HepG2 (cell line): Measurements from ENCODE around the gene PBX2. TPM values are rescaled to one million over a fixed set of nuclear protein-coding genes. Genes with fewer than 3 reads are reported as not detected.

Experiments used
- CBFB ChIP-seq: sonication (generic); formaldehyde crosslinking; IDR thresholded peaks from 2 replicates; pipeline ENCODE4 v1.4.0; 2020; ENCODE audit warnings: missing genetic modification reagents
- GABPA ChIP-seq, 2 experiments: IDR thresholded peaks; 2 replicates each; pipeline ENCODE4 v1.6.1; 2011 to 2016; ENCODE audit warnings: low read depth in 2 of 2, low read length in 1 of 2, missing biosample characterization in 1 of 2, missing genetic modification characterization in 1 of 2
- HMGXB4 ChIP-seq, 2 experiments: sonication (generic) in 1 of 2; formaldehyde crosslinking in 1 of 2; IDR thresholded peaks; 2 replicates each; pipeline versions ENCODE4 v1.4.0 to v1.6.1; 2018 to 2020; ENCODE audit warnings: missing genetic modification reagents in 2 of 2, borderline replicate concordance in 1 of 2, low read depth in 1 of 2, mild to moderate bottlenecking in 1 of 2, missing biosample characterization in 1 of 2
- MAZ ChIP-seq, 2 experiments: sonication (generic) in 1 of 2; formaldehyde crosslinking in 1 of 2; IDR thresholded peaks; 2 replicates each; pipeline versions ENCODE4 v1.5.0 to v1.6.1; 2012 to 2020; ENCODE audit warnings: low read depth in 2 of 2, mild to moderate bottlenecking in 2 of 2, borderline replicate concordance in 1 of 2, improper control_type of control experiment in 1 of 2, low read length in 1 of 2, missing genetic modification reagents in 1 of 2, moderate library complexity in 1 of 2
- PHF5A ChIP-seq: IDR thresholded peaks from one replicate; pipeline ENCODE4 v1.6.1; 2018; ENCODE audit warnings: low read depth, missing genetic modification reagents; ENCODE audit not compliant: unreplicated experiment
- POGZ ChIP-seq: sonication (generic); formaldehyde crosslinking; IDR thresholded peaks from 2 replicates; pipeline ENCODE4 v1.4.0; 2020; ENCODE audit warnings: mild to moderate bottlenecking, missing genetic modification reagents
- RARG ChIP-seq: sonication (generic); formaldehyde crosslinking; IDR thresholded peaks from 2 replicates; pipeline ENCODE4 v1.4.0; 2020; ENCODE audit warnings: low read depth, mild to moderate bottlenecking, missing genetic modification reagents
- RELA ChIP-seq: sonication (generic); formaldehyde crosslinking; IDR thresholded peaks from 2 replicates; pipeline ENCODE4 v1.4.0; 2020; ENCODE audit warnings: missing genetic modification reagents
- RFX5 ChIP-seq: IDR thresholded peaks from 2 replicates; pipeline ENCODE4 v1.6.1; 2011; ENCODE audit warnings: low read depth, low read length, improper control_type of control experiment
- SCMH1 ChIP-seq: sonication (generic); formaldehyde crosslinking; IDR thresholded peaks from 2 replicates; pipeline ENCODE4 v1.9.0; 2021; ENCODE audit warnings: missing genetic modification reagents, mild to moderate bottlenecking, borderline replicate concordance
- SKI ChIP-seq: fragments of 450-650 bp; IDR thresholded peaks from one replicate; pipeline ENCODE4 v1.6.1; 2018; ENCODE audit warnings: mild to moderate bottlenecking; ENCODE audit not compliant: partially characterized antibody
- YEATS2 ChIP-seq: sonication (generic); formaldehyde crosslinking; IDR thresholded peaks from 2 replicates; pipeline ENCODE4 v1.4.0; 2020; ENCODE audit warnings: missing genetic modification reagents, borderline replicate concordance
- YEATS4 ChIP-seq: sonication (generic); formaldehyde crosslinking; IDR thresholded peaks from 2 replicates; pipeline ENCODE4 v1.4.0; 2020; ENCODE audit warnings: missing genetic modification reagents, borderline replicate concordance
- ZFP1 ChIP-seq: IDR thresholded peaks from 2 replicates; pipeline ENCODE4 v1.6.1; 2016
- ZHX1 ChIP-seq: sonication (generic); formaldehyde crosslinking; IDR thresholded peaks from 2 replicates; pipeline ENCODE4 v1.8.1; 2022; ENCODE audit warnings: low read depth, mild to moderate bottlenecking, missing genetic modification reagents
- ZNF609 ChIP-seq: sonication (generic); formaldehyde crosslinking; IDR thresholded peaks from 2 replicates; pipeline ENCODE4 v1.4.0; 2020; ENCODE audit warnings: mild to moderate bottlenecking, missing genetic modification reagents, borderline replicate concordance
- ZNF614 ChIP-seq: IDR thresholded peaks from 2 replicates; pipeline ENCODE4 v1.6.1; 2018; ENCODE audit warnings: missing biosample characterization, missing genetic modification reagents, inconsistent platforms, borderline replicate concordance
- ZSCAN5A ChIP-seq: sonication (generic); formaldehyde crosslinking; IDR thresholded peaks from 2 replicates; pipeline ENCODE4 v1.8.0; 2022; ENCODE audit warnings: mild to moderate bottlenecking, missing genetic modification reagents, borderline replicate concordance
- polyA plus RNA-seq, 8 experiments: library from polyadenylated mRNA; depleted of rRNA in 3 of 8; stranded (reverse) in 7 of 8; unstranded in 1 of 8; fragments of >200 nt; fragmentation: Illumina TruSeq in 4 of 8; extraction: Trizol in 4 of 8; gene quantifications; 2 replicates each; pipeline versions ENCODE4 v1.2.1 to v1.2.3, GENCODE V29; 2011 to 2016; ENCODE audit warnings: low read depth in 4 of 8, missing spikeins in 1 of 8, mixed read lengths in 1 of 8; ENCODE audit not compliant: insufficient read depth in 1 of 8
- total RNA-seq, 5 experiments: library from RNA; depleted of rRNA; stranded (reverse); fragments of >200 nt; fragmentation: Illumina TruSeq; extraction: Trizol; gene quantifications; 2 replicates each; pipeline ENCODE4 v1.2.3, GENCODE V29; 2016; ENCODE audit warnings: low read depth in 1 of 5

PBX2 gene
- total and polyA plus RNA-seq, 2 of the 13 experiments (the other 11 are each of a cell fraction or from before 2014, with no cell fraction given), result 42.3 to 77.8 TPM

GRCh38 chr6:32195652-32195901 is 5.6 kb upstream of the PBX2 start (continued):
- TF ChIP-seq RELA (CRISPR knock-in tag), result 0 out of 2 replicates have a peak, but pooled peaks have one; percentile 24
- TF ChIP-seq SKI, result peak; percentile 69
- TF ChIP-seq MAZ (IDR thresholded peaks at IDR 0.05; ENCODE audit: borderline replicate concordance, low read depth, low read length), result peak; percentile 96; the same call in 1 of the 2 replicates
- TF ChIP-seq MAZ (CRISPR knock-in tag; IDR thresholded peaks at IDR 0.05; ENCODE audit: low read depth), result no peak; the same call in none of the 2 replicates
- no peak for TF ChIP-seq RARG (CRISPR knock-in tag)
- peak; percentile 71 to 79; a peak in 3 of 4 replicates for TF ChIP-seq HMGXB4 (CRISPR knock-in tag; IDR thresholded peaks at IDR 0.05; ENCODE audit: borderline replicate concordance in 1 of 2, low read depth in 1 of 2)
- TF ChIP-seq ZNF614 (CRISPR knock-in tag), result 0 out of 2 replicates have a peak, but pooled peaks have one; percentile 10
- peak; percentile 38; the same call in 1 of the 2 replicates for TF ChIP-seq CBFB (CRISPR knock-in tag)
- peak; percentile 11; the same call in 1 of the 2 replicates for TF ChIP-seq RFX5
- TF ChIP-seq GABPA (IDR thresholded peaks at IDR 0.05; ENCODE audit: low read depth, low read length), result no peak
- peak; percentile 58; the same call in 1 of the 2 replicates for TF ChIP-seq GABPA (CRISPR knock-in tag; IDR thresholded peaks at IDR 0.05; ENCODE audit: low read depth)
- TF ChIP-seq SCMH1 (CRISPR knock-in tag), result no peak
- TF ChIP-seq YEATS2 (CRISPR knock-in tag), result peak; percentile 78; the same call in 1 of the 2 replicates
- peak; percentile 9; the same call in 1 of the 2 replicates for TF ChIP-seq ZNF609 (CRISPR knock-in tag)
- no peak; the same call in 1 of the 2 replicates for TF ChIP-seq POGZ (CRISPR knock-in tag)
- TF ChIP-seq YEATS4 (CRISPR knock-in tag), result no peak
- TF ChIP-seq ZSCAN5A, result no peak
- peak; percentile 60 for TF ChIP-seq PHF5A
- TF ChIP-seq ZFP1 (CRISPR knock-in tag), result 0 out of 2 replicates have a peak, but pooled peaks have one; percentile 31
- no peak for TF ChIP-seq ZHX1
